HCT116 (cell line): ENCODE results near the gene C16orf78. TPM values are rescaled to one million over a fixed set of nuclear protein-coding genes. Genes with fewer than 3 reads are reported as not detected.

Source experiments
- ATAC-seq: fragments of 200-7000 bp; cut with Tn5 transposase; 2 replicates; pipeline ENCODE4 v1.9.1; 2020; ENCODE audit warnings: mild to moderate bottlenecking, moderate library complexity
- BruUV-seq: library from RNA; stranded (reverse); fragments of 400-500 nt; replicated peaks from 2 replicates; lab custom pipeline; 2021; lab: Mats Ljungman, UMichigan
- CTCF ChIA-PET: fragments of 300-600 bp; sonication (Branson Sonifier 250); formaldehyde crosslinking; loops from one replicate; lab custom pipeline; 2021; ENCODE audit warnings: antibody characterized with exemption; lab: Charles Lee
- POLR2A ChIA-PET: fragments of 300-600, 350-600 bp; sonication (Branson Sonifier 250); formaldehyde crosslinking; loops from one replicate; lab custom pipeline; 2021; ENCODE audit warnings: antibody characterized with exemption; lab: Charles Lee
- RAD21 ChIA-PET, 2 experiments: fragments of 300-600 bp; sonication (Branson Sonifier 250); formaldehyde crosslinking; loops; one replicate each; lab custom pipeline; 2023; ENCODE audit warnings: low total read pairs in 2 of 2; ENCODE audit not compliant: uncharacterized antibody in 2 of 2, unreplicated experiment in 2 of 2, low non-redundant PET in 1 of 2; lab: Charles Lee
- DNase-seq: peaks from one replicate; pipeline ENCODE4 v3.0.0-alpha.2; 2010; ENCODE audit warnings: low read depth, low spot score
- H2AFZ ChIP-seq: fragments of 200-600 bp; shearing (Covaris generic), sonication (generic); 2 replicates; pipeline ENCODE4 v1.6.1; 2017; ENCODE audit warnings: low read depth, mixed run types, mixed read lengths, antibody characterized with exemption, low read length; ENCODE audit not compliant: poor library complexity, severe bottlenecking
- H3K27ac ChIP-seq: 2 replicates; pipeline ENCODE4 v1.5.1; 2012; ENCODE audit warnings: low read depth, low read length
- H3K27me3 ChIP-seq: fragments of 200-600 bp; sonication (generic); 2 replicates; pipeline ENCODE4 v1.6.1; 2016; ENCODE audit warnings: mixed run types, low read length, mixed read lengths; ENCODE audit not compliant: insufficient read depth
- H3K36me3 ChIP-seq, 2 experiments: fragments of 200-500 bp in 1 of 2; fragments of 200-600 bp in 1 of 2; sonication (Bioruptor generic) in 1 of 2; sonication (generic) in 1 of 2; 2 replicates each; pipeline versions ENCODE4 v1.5.1 to v1.6.1; 2014 to 2016; ENCODE audit warnings: low read length in 2 of 2, inconsistent platforms in 1 of 2, mixed read lengths in 1 of 2, mixed run types in 1 of 2; ENCODE audit not compliant: insufficient read depth in 2 of 2, control insufficient read depth in 1 of 2
- H3K4me1 ChIP-seq, 2 experiments: fragments of 200-600 bp in 1 of 2; sonication (generic) in 1 of 2; 2 replicates each; pipeline versions ENCODE4 v1.5.1 to v1.6.1; 2012 to 2017; ENCODE audit warnings: low read length in 2 of 2, inconsistent platforms in 1 of 2, mild to moderate bottlenecking in 1 of 2, mixed read lengths in 1 of 2, mixed run types in 1 of 2, moderate library complexity in 1 of 2; ENCODE audit not compliant: insufficient read depth in 2 of 2, control insufficient read depth in 1 of 2
- H3K4me2 ChIP-seq: fragments of 200-600 bp; sonication (generic); 2 replicates; pipeline ENCODE4 v1.6.1; 2017; ENCODE audit warnings: mixed run types, low read length, mixed read lengths
- H3K4me3 ChIP-seq, 2 experiments: fragments of 200-600 bp in 1 of 2; sonication (generic) in 1 of 2; replicated peaks in 1 of 2; 2 replicates each; pipeline ENCODE4 v1.5.1; 2011 to 2016; ENCODE audit warnings: low read length in 2 of 2, control low read depth in 1 of 2, low read depth in 1 of 2, mild to moderate bottlenecking in 1 of 2, mixed read lengths in 1 of 2, mixed run types in 1 of 2
- H3K79me2 ChIP-seq: fragments of 200-600 bp; sonication (generic); 2 replicates; pipeline ENCODE4 v1.6.1; 2017; ENCODE audit warnings: mild to moderate bottlenecking, mixed run types, low read length, moderate library complexity, mixed read lengths; ENCODE audit not compliant: insufficient read depth
- H3K9ac ChIP-seq: fragments of 200-600 bp; sonication (generic); 2 replicates; pipeline ENCODE4 v1.6.1; 2016; ENCODE audit warnings: low read length, mixed read lengths
- H3K9me2 ChIP-seq: fragments of 200-600 bp; sonication (generic), shearing (Covaris generic); 2 replicates; pipeline ENCODE4 v1.6.1; 2017; ENCODE audit warnings: mixed run types, mild to moderate bottlenecking, moderate library complexity; ENCODE audit not compliant: insufficient read depth
- H3K9me3 ChIP-seq, 2 experiments: fragments of 200-500 bp in 1 of 2; fragments of 200-600 bp in 1 of 2; sonication (Bioruptor generic) in 1 of 2; sonication (generic) in 1 of 2; 2 replicates each; pipeline ENCODE4 v1.6.1; 2014 to 2017; ENCODE audit warnings: low read length in 2 of 2, mixed read lengths in 2 of 2, inconsistent platforms in 1 of 2, low read depth in 1 of 2, mild to moderate bottlenecking in 1 of 2, mixed run types in 1 of 2, moderate library complexity in 1 of 2; ENCODE audit not compliant: control insufficient read depth in 1 of 2, insufficient read depth in 1 of 2
- H4K20me1 ChIP-seq: fragments of 200-600 bp; sonication (generic), shearing (Covaris generic); 2 replicates; pipeline ENCODE4 v1.6.1; 2017; ENCODE audit warnings: mixed run types, mild to moderate bottlenecking, moderate library complexity; ENCODE audit not compliant: insufficient read depth
- CEBPB ChIP-seq: IDR thresholded peaks from 2 replicates; pipeline ENCODE4 v1.6.1; 2012; ENCODE audit warnings: low read depth
- CTCF ChIP-seq, 3 experiments: fragments of 200-600 bp in 1 of 3; sonication (generic) in 1 of 3; IDR thresholded peaks in 2 of 3; conservative IDR thresholded peaks in 1 of 3; 2 replicates each; pipeline ENCODE4 v1.5.1; 2012 to 2017; ENCODE audit warnings: low read depth in 2 of 3, low read length in 2 of 3, antibody characterized with exemption in 1 of 3, borderline replicate concordance in 1 of 3, control low read depth in 1 of 3, mild to moderate bottlenecking in 1 of 3, mixed read lengths in 1 of 3, mixed run types in 1 of 3, moderate library complexity in 1 of 3; ENCODE audit not compliant: insufficient read depth in 1 of 3
- EGR1 ChIP-seq: IDR thresholded peaks from 2 replicates; pipeline ENCODE4 v1.6.1; 2012; ENCODE audit warnings: low read depth
- EZH2phosphoT487 ChIP-seq: fragments of 200-600 bp; IDR thresholded peaks from 2 replicates; pipeline ENCODE4 v1.6.1; 2018; ENCODE audit warnings: antibody characterized with exemption, borderline replicate concordance
- FOSL1 ChIP-seq: IDR thresholded peaks from 2 replicates; pipeline ENCODE4 v1.6.1; 2012; ENCODE audit warnings: low read depth
- POLR2A ChIP-seq: IDR thresholded peaks from 2 replicates; pipeline ENCODE4 v1.7.0; 2011; ENCODE audit warnings: borderline replicate concordance; ENCODE audit not compliant: insufficient read depth, insufficient read length; ENCODE audit errors: extremely low read depth
- RAD21 ChIP-seq: IDR thresholded peaks from 2 replicates; pipeline ENCODE4 v1.6.1; 2012; ENCODE audit warnings: low read depth, mild to moderate bottlenecking
- SRF ChIP-seq: IDR thresholded peaks from 2 replicates; pipeline ENCODE4 v1.6.1; 2012; ENCODE audit warnings: low read depth
- YY1 ChIP-seq: IDR thresholded peaks from 2 replicates; pipeline ENCODE4 v1.6.1; 2011; ENCODE audit warnings: low read length, low read depth, moderate library complexity, mild to moderate bottlenecking; ENCODE audit not compliant: insufficient replicate concordance; ENCODE audit errors: extremely low read depth
- intact Hi-C: fragments of 100-400 bp; cut with micrococcal nuclease; formaldehyde crosslinking; loops from 2 replicates; pipeline ENCODE4 v1.10.0; 2022
- total RNA-seq: library from RNA; stranded (reverse); gene quantifications from one replicate; pipeline ENCODE4 v1.2.1, GENCODE V29; 2021; ENCODE audit not compliant: unreplicated experiment

C16orf78 gene
- total RNA-seq, 1 experiment from 2014 or later, result not detected

DNA sequence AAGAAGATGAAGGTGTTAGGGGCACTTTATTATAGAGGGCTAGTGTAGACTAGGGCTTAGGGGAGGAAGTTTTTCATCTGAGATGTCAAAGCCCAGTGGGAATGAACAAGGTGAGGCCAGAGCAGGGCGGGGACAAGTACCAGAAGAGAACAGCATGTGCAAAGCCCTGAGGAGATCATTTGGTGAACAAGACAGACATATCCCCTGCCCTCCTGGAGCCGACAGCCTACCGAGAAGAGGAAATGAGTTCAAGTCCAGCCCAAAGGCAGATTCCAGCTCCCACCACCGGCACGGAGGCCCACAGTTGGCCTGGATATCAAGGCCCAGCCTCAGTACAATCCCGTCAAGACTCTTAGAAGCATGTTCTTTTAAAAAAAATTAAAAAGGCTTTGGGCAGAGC is 61.1 kb downstream of the C16orf78 start:
- no peaks in the 10 kb centered on the region for H3K9me3 ChIP-seq
- CTCF ChIA-PET, result no interaction called here
- no peaks in the 10 kb centered on the region for H3K9me2 ChIP-seq

More for the DNA sequence above, 61.1 kb downstream of the C16orf78 start:
- intact Hi-C loops, result no loop called here
- no peak for TF ChIP-seq FOSL1
- TF ChIP-seq YY1, result no peak
- TF ChIP-seq EGR1, result no peak
- no peak for TF ChIP-seq CTCF (IDR thresholded peaks at IDR 0.05 in 2 of 3, conservative IDR thresholded peaks at IDR 0.05 in 1 of 3; ENCODE audit: borderline replicate concordance in 1 of 3, insufficient read depth in 1 of 3, low read depth in 2 of 3, low read length in 2 of 3)
- TF ChIP-seq EZH2phosphoT487, result no peak
- no peak for TF ChIP-seq CEBPB
- no peak for TF ChIP-seq POLR2A
- no peak for TF ChIP-seq SRF
- no peak for TF ChIP-seq RAD21
- POLR2A ChIA-PET, result no interaction called here
- Histone ChIP-seq H3K27ac (no peak overlapping the region), H3K9ac (no peak overlapping the region), H2AFZ (no peak overlapping the region), H3K27me3 (peaks cover 43% of the 10 kb centered on the region), H3K4me1 (no peaks in the 10 kb centered on the region), H3K36me3 (no peaks in the 10 kb centered on the region), H3K79me2 (no peaks in the 10 kb centered on the region), H3K4me3 (no peak overlapping the region), H4K20me1 (no peaks in the 10 kb centered on the region), H3K4me2 (no peak overlapping the region)
- no peak for DNase-seq
- no peak for ATAC-seq
- RAD21 ChIA-PET, result no interaction called here
- BruUV-seq, result no TSS peak
